Panc1 (cell line): Measurements from ENCODE around the gene SREBF2.

Experiments used
- CTCF ChIP-seq: fragments of 450-650 bp; IDR thresholded peaks from 2 replicates; pipeline ENCODE4 v1.5.1; 2017; ENCODE audit warnings: mild to moderate bottlenecking
- TCF7L2 ChIP-seq: IDR thresholded peaks from 2 replicates; pipeline ENCODE4 v1.6.1; 2011; ENCODE audit warnings: mild to moderate bottlenecking, low read depth, low read length, inconsistent platforms

DNA sequence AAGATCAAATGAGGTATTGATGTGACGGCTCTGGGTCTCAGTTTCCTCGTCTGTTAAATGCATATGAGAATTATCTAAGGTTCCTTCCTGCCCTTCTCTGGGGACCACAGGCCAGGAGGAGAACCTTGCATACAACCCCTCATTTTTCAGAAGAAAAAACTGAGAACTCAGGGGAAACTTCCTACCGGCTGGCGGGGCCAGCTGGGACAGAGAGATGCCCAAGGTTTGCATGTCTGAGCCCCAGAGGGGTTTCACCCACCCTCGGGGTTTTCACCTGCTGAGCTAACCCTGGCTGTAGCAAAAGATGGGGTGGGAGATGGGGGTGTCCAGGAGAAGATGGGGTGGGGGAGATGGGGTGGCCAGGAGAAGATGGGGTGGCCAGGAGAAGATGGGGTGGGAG lies 89.4 kb downstream of the SREBF2 start:
- TF ChIP-seq CTCF, result no peak
- no peak for TF ChIP-seq TCF7L2
